Measurements from ENCODE around the gene HECTD1. TPM values are rescaled to one million over a fixed set of nuclear protein-coding genes. Genes with fewer than 3 reads are reported as not detected.
"Not testable (repeated sequence)": the region's sequence is repeated elsewhere in the genome, so short reads cannot be mapped to it uniquely, and the experiment has no call there.

The HECTD1 gene
- total and polyA plus RNA-seq, 9 of the 15 experiments (the other 6 are each of a cell fraction or from before 2014, with no cell fraction given) = 27.9 to 111 (median 78.1) TPM

DNA sequence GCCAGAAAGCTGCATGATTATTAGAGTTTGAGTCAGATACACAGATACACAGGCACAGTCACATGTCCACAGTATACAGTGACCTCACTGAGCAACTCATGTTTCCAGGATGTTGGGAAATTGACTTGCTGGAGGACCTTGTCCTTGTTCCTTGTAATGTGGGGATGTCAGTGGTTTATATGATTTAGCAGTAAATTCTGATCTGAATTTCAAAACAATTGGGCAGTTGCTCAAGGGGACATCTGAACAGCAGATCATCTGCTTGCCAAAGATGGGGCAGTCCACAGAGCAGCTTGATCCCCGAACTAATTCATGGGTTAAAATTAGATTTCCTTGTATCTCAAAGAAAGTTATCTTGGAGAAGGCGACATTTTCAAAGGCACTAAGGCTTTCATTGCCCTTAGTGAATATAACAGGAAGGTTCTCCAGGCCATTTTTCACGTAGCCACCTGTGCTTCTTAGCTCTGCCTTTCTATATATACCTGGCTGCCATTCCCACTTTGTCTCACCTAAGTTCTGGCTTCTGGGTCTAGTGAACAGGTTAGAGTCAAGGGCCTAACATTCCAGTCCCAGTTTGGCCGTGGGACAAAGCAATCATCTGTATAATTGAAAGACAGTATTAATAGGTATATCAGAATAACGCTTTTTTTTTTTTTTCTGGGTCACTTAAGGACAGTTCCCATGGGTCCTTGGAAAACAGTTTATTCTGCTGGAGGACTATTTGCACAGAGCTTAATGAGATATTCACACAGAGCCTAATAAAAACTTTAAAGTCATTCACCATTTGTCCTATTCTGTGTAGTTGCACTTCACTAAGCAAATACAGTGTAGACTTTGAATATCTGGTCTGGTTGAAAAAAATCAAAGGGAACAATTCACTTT is 116.5 kb downstream of the HECTD1 start (continued):
- no peak for TF ChIP-seq FOSL1 (tag; conservative IDR thresholded peaks at IDR 0.05)
- TF ChIP-seq, protein P1, sequence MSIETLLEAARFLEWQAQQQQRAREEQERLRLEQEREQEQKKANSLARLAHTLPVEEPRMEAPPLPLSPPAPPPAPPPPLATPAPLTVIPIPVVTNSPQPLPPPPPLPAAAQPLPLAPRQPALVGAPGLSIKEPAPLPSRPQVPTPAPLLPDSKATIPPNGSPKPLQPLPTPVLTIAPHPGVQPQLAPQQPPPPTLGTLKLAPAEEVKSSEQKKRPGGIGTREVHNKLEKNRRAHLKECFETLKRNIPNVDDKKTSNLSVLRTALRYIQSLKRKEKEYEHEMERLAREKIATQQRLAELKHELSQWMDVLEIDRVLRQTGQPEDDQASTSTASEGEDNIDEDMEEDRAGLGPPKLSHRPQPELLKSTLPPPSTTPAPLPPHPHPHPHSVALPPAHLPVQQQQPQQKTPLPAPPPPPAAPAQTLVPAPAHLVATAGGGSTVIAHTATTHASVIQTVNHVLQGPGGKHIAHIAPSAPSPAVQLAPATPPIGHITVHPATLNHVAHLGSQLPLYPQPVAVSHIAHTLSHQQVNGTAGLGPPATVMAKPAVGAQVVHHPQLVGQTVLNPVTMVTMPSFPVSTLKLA (conservative IDR thresholded peaks at IDR 0.05) = no peak
- no peak for TF ChIP-seq PHF20 (IDR thresholded peaks at IDR 0.05; ENCODE audit: partially characterized antibody)
- no peak for TF ChIP-seq RUNX1 (IDR thresholded peaks at IDR 0.05; ENCODE audit: low read depth)
- TF ChIP-seq, protein P2, sequence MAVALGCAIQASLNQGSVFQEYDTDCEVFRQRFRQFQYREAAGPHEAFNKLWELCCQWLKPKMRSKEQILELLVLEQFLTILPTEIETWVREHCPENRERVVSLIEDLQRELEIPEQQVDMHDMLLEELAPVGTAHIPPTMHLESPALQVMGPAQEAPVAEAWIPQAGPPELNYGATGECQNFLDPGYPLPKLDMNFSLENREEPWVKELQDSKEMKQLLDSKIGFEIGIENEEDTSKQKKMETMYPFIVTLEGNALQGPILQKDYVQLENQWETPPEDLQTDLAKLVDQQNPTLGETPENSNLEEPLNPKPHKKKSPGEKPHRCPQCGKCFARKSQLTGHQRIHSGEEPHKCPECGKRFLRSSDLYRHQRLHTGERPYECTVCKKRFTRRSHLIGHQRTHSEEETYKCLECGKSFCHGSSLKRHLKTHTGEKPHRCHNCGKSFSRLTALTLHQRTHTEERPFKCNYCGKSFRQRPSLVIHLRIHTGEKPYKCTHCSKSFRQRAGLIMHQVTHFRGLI (CRISPR knock-in tag; IDR thresholded peaks at IDR 0.05) = no peak
- 0 out of 2 replicates have a peak, but pooled peaks have one; percentile 11 for TF ChIP-seq CEBPB (tag; IDR thresholded peaks at IDR 0.05)
- no peak for TF ChIP-seq DDX20 (tag; IDR thresholded peaks at IDR 0.05; ENCODE audit: low read depth)
- no peak for TF ChIP-seq PCBP1 (IDR thresholded peaks at IDR 0.05; ENCODE audit: low read depth, low read length, poor library complexity, severe bottlenecking)
- TF ChIP-seq BACH1 (tag; IDR thresholded peaks at IDR 0.05) = 0 out of 2 replicates have a peak, but pooled peaks have one; percentile 30
- no peak for TF ChIP-seq SLC30A9 (CRISPR knock-in tag; IDR thresholded peaks at IDR 0.05)
- TF ChIP-seq FOXK1 (CRISPR knock-in tag; IDR thresholded peaks at IDR 0.05; ENCODE audit: borderline replicate concordance) = no peak

DNA sequence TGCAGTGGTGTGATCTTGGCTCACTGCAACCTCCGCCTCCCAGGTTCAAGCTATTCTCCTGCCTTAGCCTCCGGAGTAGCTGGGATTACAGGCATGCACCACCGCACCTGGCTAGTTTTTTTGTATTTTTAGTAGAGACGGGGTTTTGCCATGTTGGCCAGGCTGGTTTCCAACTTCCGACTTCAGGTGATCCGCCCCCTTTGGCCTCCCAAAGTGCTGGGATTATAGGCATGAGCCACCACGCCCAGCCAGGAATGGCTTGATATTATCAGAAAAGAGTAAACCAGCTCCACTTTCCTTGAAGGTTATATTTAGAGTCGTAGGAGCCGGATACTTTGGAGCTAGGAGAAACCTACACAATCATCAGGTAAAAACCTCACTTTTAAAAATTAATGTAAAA is 121.1 kb downstream of the HECTD1 start:
- H3K27ac ChIP-seq (ENCODE audit: extremely low read depth, low read depth, low read length); BruUV-seq (replicated peaks); ATAC-seq; FAIRE-seq; DNase-seq (ENCODE audit: extremely low read depth in 1 of 4, low spot score in 3 of 4); H3K4me3 ChIP-seq; in situ Hi-C loops (cut with MboI); CTCF ChIA-PET (ENCODE audit: low intra/inter-chr PET ratio); H3K9me3 ChIP-seq (replicated peaks; ENCODE audit: control insufficient read depth, insufficient read depth, low read depth, low read length); H3K27me3 ChIP-seq (ENCODE audit: control insufficient read depth in 2 of 2, insufficient read depth in 2 of 2, low read length in 2 of 2); H3K4me2 ChIP-seq (ENCODE audit: insufficient read depth, low read length); H3K36me3 ChIP-seq (ENCODE audit: control insufficient read depth, insufficient read depth, low read length); H4K20me1 ChIP-seq (replicated peaks; ENCODE audit: control insufficient read depth, insufficient read depth, low read length); H2AFZ ChIP-seq (ENCODE audit: low read depth, low read length); H3K9me1 ChIP-seq (ENCODE audit: control insufficient read depth, insufficient read depth, low read length); H3K79me2 ChIP-seq (ENCODE audit: control insufficient read depth, insufficient read depth, low read length); H3K9ac ChIP-seq (ENCODE audit: insufficient read depth in 1 of 2, low read depth in 2 of 2, low read length in 2 of 2); H3K4me1 ChIP-seq (replicated peaks in 1 of 2; ENCODE audit: control insufficient read depth in 2 of 2, insufficient read depth in 2 of 2, low read length in 2 of 2): not testable (repeated sequence)
- WGBS (ENCODE audit: insufficient coverage, low coverage, missing lambda C conversion rate) = 70% methylated on average over 8 of the region's 9 CpGs
- intact Hi-C loops (cut with micrococcal nuclease) = loop anchor here (10.0 kb wide), 1 partner anchor 268 kb away; no protein-coding TSS in a partner anchor
- POLR2A ChIA-PET = interaction anchor here (0.6 to 1.5 kb wide), 4 partner anchors 10 to 490 kb away, joined by 3 to 5 read pairs (median 4); no protein-coding TSS in a partner anchor

Data from K562 (cell line).